Smooth muscle cell (in vitro differentiated cells): Measurements from ENCODE around the gene KIR2DL1. TPM values are rescaled to one million over a fixed set of nuclear protein-coding genes. Genes with fewer than 3 reads are reported as not detected.
"Not testable (repeated sequence)": the region's sequence is repeated elsewhere in the genome, so short reads cannot be mapped to it uniquely, and the experiment has no call there.

Experiments used
- DNase-seq: peaks from one replicate; lab custom pipeline; 2025; ENCODE audit not compliant: unreplicated experiment; lab: John Stamatoyannopoulos, UW
- H2AFZ ChIP-seq: fragments of 200-600 bp; sonication (generic); 2 replicates; pipeline ENCODE4 v1.6.0; 2016; ENCODE audit warnings: antibody characterized with exemption, low read depth, mild to moderate bottlenecking
- H3F3A ChIP-seq: fragments of 200-600 bp; sonication (generic); 2 replicates; pipeline ENCODE4 v1.6.0; 2017; ENCODE audit warnings: antibody characterized with exemption, low read depth
- H3K27ac ChIP-seq: fragments of 200-600 bp; sonication (generic); 2 replicates; pipeline ENCODE4 v1.5.1; 2016; ENCODE audit warnings: low read depth, mild to moderate bottlenecking
- H3K27me3 ChIP-seq: fragments of 200-600 bp; sonication (generic); 2 replicates; pipeline ENCODE4 v1.6.1; 2016; ENCODE audit warnings: low read depth, mild to moderate bottlenecking
- H3K36me3 ChIP-seq: fragments of 200-600 bp; sonication (generic); 2 replicates; pipeline ENCODE4 v1.5.1; 2016; ENCODE audit warnings: low read depth
- H3K4me1 ChIP-seq: fragments of 200-600 bp; sonication (generic); 2 replicates; pipeline ENCODE4 v1.5.1; 2016; ENCODE audit warnings: low read depth
- H3K4me2 ChIP-seq: fragments of 200-600 bp; sonication (generic); 2 replicates; pipeline ENCODE4 v1.6.0; 2016; ENCODE audit warnings: mild to moderate bottlenecking
- H3K4me3 ChIP-seq: fragments of 200-600 bp; sonication (generic); 2 replicates; pipeline ENCODE4 v1.5.1; 2016; ENCODE audit warnings: mild to moderate bottlenecking
- H3K79me2 ChIP-seq: fragments of 200-600 bp; sonication (generic); 2 replicates; pipeline ENCODE4 v1.6.0; 2016; ENCODE audit warnings: low read depth, mild to moderate bottlenecking
- H3K9ac ChIP-seq: fragments of 200-600 bp; sonication (generic); 2 replicates; pipeline ENCODE4 v1.6.0; 2016; ENCODE audit warnings: low read depth
- H3K9me3 ChIP-seq: fragments of 200-600 bp; sonication (generic); replicated peaks from 2 replicates; pipeline ENCODE4 v1.5.1; 2016; ENCODE audit warnings: low read depth
- H4K20me1 ChIP-seq: fragments of 200-600 bp; sonication (generic); 2 replicates; pipeline ENCODE4 v1.6.0; 2016; ENCODE audit warnings: low read depth
- CTCF ChIP-seq: fragments of 200-600 bp; sonication (generic); IDR thresholded peaks from 2 replicates; pipeline ENCODE4 v1.5.1; 2017; ENCODE audit warnings: borderline replicate concordance, mild to moderate bottlenecking, antibody characterized with exemption; ENCODE audit not compliant: insufficient read depth, poor library complexity, severe bottlenecking
- WGBS: methylation state at CpG from one replicate; pipeline ENCODE4 v1.1.7; 2016; ENCODE audit warnings: low lambda C conversion rate; 5-methylcytosine and 5-hydroxymethylcytosine counted together
- polyA plus RNA-seq: library from polyadenylated mRNA; unstranded; fragments of >200 nt; fragmentation: Nextera tagmentation; extraction: Ambion mirVana; gene quantifications from 2 replicates; pipeline ENCODE4 v1.2.1, GENCODE V29; 2016
- total RNA-seq: library from RNA; depleted of rRNA; stranded (reverse); fragments of >200 nt; gene quantifications from 2 replicates; pipeline ENCODE4 v1.2.3, GENCODE V29; 2014

KIR2DL1 gene
- total RNA-seq, result not detected in 2 replicates
- not detected in 2 replicates for polyA plus RNA-seq

DNA sequence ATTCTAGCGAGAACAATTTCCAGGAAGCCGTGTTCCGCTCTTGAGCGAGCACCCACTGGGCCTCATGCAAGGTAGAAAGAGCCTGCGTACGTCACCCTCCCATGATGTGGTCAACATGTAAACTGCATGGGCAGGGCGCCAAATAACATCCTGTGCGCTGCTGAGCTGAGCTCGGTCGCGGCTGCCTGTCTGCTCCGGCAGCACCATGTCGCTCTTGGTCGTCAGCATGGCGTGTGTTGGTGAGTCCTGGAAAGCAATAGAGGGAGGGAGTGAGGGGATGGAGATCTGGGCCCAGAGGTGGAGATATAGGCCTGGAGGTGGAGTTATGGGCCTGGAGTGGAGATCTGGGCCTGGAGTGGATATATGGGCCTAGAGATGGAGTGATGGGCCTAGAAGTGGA is at the start of gene KIR2DL1:
TSS of gene KIR2DL1 (plus strand) at position 148 of the 400 bp plus-strand sequence. CDS start at position 206, 58 bp downstream.
- not testable (repeated sequence) for DNase-seq, H3K79me2 ChIP-seq, H3K4me3 ChIP-seq, H3K27me3 ChIP-seq, H3K36me3 ChIP-seq, H3F3A ChIP-seq, H2AFZ ChIP-seq, H3K4me2 ChIP-seq, H3K9ac ChIP-seq, H4K20me1 ChIP-seq, H3K4me1 ChIP-seq, H3K27ac ChIP-seq
- H3K9me3 ChIP-seq, result peaks cover 14% of the 10 kb centered on the region
- WGBS, result 87% methylated on average over 15 of the region's 15 CpGs

GRCh38 chr19:54724142-54724541 is 45.5 kb upstream of the KIR2DL1 start, which contains the start of gene KIR3DL3:
TSS of gene KIR3DL3 (plus strand) at chr19:54724442. CDS start at chr19:54724497, 55 bp downstream.
- TF ChIP-seq CTCF, result no peak
- H4K20me1 ChIP-seq, result no peaks in the 10 kb centered on the region
- no peaks in the 10 kb centered on the region for H3K27me3 ChIP-seq
- H3K9me3 ChIP-seq, result peaks cover 17% of the 10 kb centered on the region
- H3K36me3 ChIP-seq, result no peaks in the 10 kb centered on the region
- no peak within 1 kb of the TSS for H3K4me3 ChIP-seq
- no peak within 1 kb of the TSS for H2AFZ ChIP-seq
- no peak within 1 kb of the TSS for H3K4me2 ChIP-seq
- DNase-seq, result no peak
- no peak within 1 kb of the TSS for H3K9ac ChIP-seq
- H3K79me2 ChIP-seq, result no peaks in the 10 kb centered on the region
- H3K4me1 ChIP-seq, result no peaks in the 10 kb centered on the region
- no peaks in the 10 kb centered on the region for H3F3A ChIP-seq
- H3K27ac ChIP-seq, result no peak within 1 kb of the TSS
- WGBS, result 80% methylated on average over 9 of the region's 9 CpGs

GRCh38 chr19:54724644-54725043 is 44.9 kb upstream of the KIR2DL1 start:
- Histone ChIP-seq H3K4me2 (no peak overlapping the region), H3K4me1 (no peaks in the 10 kb centered on the region), H3K9ac (no peak overlapping the region), H3K79me2 (no peaks in the 10 kb centered on the region), H3K9me3 (peaks cover 14% of the 10 kb centered on the region), H3K27ac (no peak overlapping the region), H2AFZ (no peak overlapping the region), H3K4me3 (no peak overlapping the region), H3K27me3 (no peaks in the 10 kb centered on the region), H3K36me3 (no peaks in the 10 kb centered on the region), H3F3A (no peaks in the 10 kb centered on the region), H4K20me1 (no peaks in the 10 kb centered on the region)
- no peak for DNase-seq
- 70% methylated on average over 3 of the region's 3 CpGs for WGBS
- TF ChIP-seq CTCF, result no peak

DNA sequence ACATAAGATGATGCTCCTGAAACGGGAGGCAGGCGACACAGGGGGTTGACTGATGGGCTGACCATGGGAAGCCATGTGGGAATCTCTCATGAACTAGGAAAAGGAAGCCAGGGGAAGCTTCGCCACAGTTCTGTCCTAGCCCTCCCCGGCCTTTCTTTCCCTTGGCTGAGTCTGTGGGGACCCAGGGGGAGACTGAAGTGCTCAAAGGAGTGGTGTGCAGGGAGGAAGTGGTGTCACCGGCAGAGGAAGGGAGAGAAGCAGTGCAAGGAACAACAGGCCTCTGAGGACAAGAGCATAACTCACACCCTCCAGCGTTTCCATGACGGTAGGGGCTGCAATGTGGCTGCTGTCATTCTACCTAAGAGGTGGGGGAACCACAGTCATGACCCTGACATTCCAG is 44.3 kb upstream of the KIR2DL1 start:
- no peak overlapping the region for H3K27ac ChIP-seq
- H3K36me3 ChIP-seq, result no peaks in the 10 kb centered on the region
- H3K4me3 ChIP-seq, result no peak overlapping the region
- no peaks in the 10 kb centered on the region for H3F3A ChIP-seq
- H3K27me3 ChIP-seq, result no peaks in the 10 kb centered on the region
- no peak overlapping the region for H2AFZ ChIP-seq
- no peak overlapping the region for H3K9ac ChIP-seq
- no peaks in the 10 kb centered on the region for H3K79me2 ChIP-seq
- TF ChIP-seq CTCF, result no peak
- WGBS, result 80% methylated on average over 7 of the region's 7 CpGs
- no peaks in the 10 kb centered on the region for H4K20me1 ChIP-seq
- H3K4me1 ChIP-seq, result no peaks in the 10 kb centered on the region
- no peak overlapping the region for H3K4me2 ChIP-seq
- no peak for DNase-seq
- H3K9me3 ChIP-seq, result peaks cover 14% of the 10 kb centered on the region
